ES-I3 (cell line): ENCODE measurements around the gene AQP3.

ENCODE experiments used
- H3K36me3 ChIP-seq: 2 replicates; pipeline ENCODE4 v1.6.1; 2013; ENCODE audit warnings: mild to moderate bottlenecking, low read length, control low read depth, moderate library complexity; ENCODE audit not compliant: insufficient read depth
- H3K4me1 ChIP-seq: 2 replicates; pipeline ENCODE4 v1.6.1; 2013; ENCODE audit warnings: mild to moderate bottlenecking, control low read depth, low read length; ENCODE audit not compliant: insufficient read depth
- H3K9ac ChIP-seq: 2 replicates; pipeline ENCODE4 v1.6.1; 2013; ENCODE audit warnings: low read depth, mild to moderate bottlenecking, low read length, moderate library complexity
- H3K9me3 ChIP-seq: 2 replicates; pipeline ENCODE4 v1.6.1; 2013; ENCODE audit warnings: mild to moderate bottlenecking, low read length, moderate library complexity; ENCODE audit not compliant: control insufficient read depth, insufficient read depth

The AQP3 gene

GRCh38 chr9:33440609-33441008 lies 6.8 kb downstream of the AQP3 start:
- no peaks in the 10 kb centered on the region for H3K9me3 ChIP-seq
- H3K36me3 ChIP-seq: no peaks in the 10 kb centered on the region
- no peak overlapping the region for H3K9ac ChIP-seq
- H3K4me1 ChIP-seq: peaks cover 23% of the 10 kb centered on the region; the same call in 1 of the 2 replicates

GRCh38 chr9:33440204-33440603 lies 7.2 kb downstream of the AQP3 start:
- no peaks in the 10 kb centered on the region for H3K9me3 ChIP-seq
- H3K36me3 ChIP-seq: no peaks in the 10 kb centered on the region
- H3K9ac ChIP-seq: no peak overlapping the region
- H3K4me1 ChIP-seq: peaks cover 22% of the 10 kb centered on the region; the same call in 1 of the 2 replicates

DNA sequence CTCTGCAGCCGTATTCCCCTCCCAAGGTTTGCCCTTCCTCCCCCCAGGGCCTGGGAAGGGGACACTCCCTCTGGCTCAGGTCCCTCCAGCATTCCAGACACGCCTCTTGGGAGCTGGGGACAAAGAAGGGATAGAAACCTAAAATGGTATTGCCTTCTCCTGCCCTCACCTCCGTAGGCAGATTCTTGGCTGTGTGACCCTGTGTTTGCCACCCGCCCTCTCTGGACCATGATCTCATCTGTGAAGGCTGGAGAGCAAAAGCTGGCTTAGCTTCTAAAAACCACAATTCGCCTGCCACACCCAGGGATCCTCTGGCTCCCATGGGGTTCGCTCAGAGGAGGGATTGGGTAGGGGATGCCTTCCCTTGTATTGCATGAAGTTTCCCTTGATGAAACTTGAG lies 7.7 kb downstream of the AQP3 start:
- no peaks in the 10 kb centered on the region for H3K36me3 ChIP-seq
- no peaks in the 10 kb centered on the region for H3K9me3 ChIP-seq
- no peak overlapping the region for H3K9ac ChIP-seq
- H3K4me1 ChIP-seq: peaks cover 22% of the 10 kb centered on the region; the same call in 1 of the 2 replicates

DNA sequence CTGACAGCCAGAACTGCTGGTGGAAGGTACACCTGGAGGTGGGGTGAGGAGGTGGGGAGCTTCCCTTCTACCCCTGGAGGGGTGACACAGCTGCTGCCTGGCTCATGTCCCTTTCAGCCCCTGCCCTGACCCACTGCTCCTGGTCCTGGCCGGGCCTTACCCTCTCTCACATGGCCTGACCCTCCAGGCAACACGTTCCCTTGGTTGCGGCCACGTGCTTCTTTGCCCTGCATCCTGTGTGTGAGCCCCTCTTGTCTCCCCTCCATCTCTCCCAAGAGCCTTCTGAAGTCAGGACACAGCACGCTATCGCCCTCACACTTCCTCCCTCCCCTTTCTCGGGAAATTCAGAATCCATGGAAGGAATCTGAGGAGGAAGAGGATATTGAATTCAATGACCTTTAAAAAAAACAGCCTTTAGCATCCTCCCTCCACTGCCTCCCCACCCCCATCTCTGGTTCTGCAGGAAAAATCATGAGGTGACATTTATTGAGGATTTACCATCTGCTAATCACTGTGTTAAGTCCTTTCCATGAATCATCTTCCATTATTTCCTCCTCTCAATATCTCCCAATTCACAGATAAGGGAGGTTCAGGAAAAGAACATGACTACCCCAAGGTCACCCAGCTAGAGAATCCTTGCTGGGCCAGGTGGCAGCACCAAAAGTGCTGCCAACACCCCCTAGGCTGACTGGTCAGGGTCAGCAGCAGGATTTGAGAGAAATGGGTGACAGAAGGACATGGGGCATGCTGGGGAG lies 8.3 kb downstream of the AQP3 start:
- Histone ChIP-seq H3K9ac (no peak overlapping the region), H3K9me3 (no peaks in the 10 kb centered on the region), H3K4me1 (peaks cover 22% of the 10 kb centered on the region; the same call in 1 of the 2 replicates), H3K36me3 (no peaks in the 10 kb centered on the region)

- no peaks in the 10 kb centered on the region for H3K36me3 ChIP-seq
- no peak overlapping the region for H3K9ac ChIP-seq
- H3K4me1 ChIP-seq: peaks cover 15% of the 10 kb centered on the region; the same call in 1 of the 2 replicates
- no peaks in the 10 kb centered on the region for H3K9me3 ChIP-seq
Measured at GRCh38 chr9:33437898-33438297, 9.5 kb downstream of the AQP3 start.

- Histone ChIP-seq H3K36me3 (no peaks in the 10 kb centered on the region), H3K9me3 (no peaks in the 10 kb centered on the region), H3K9ac (no peak overlapping the region), H3K4me1 (peaks cover 15% of the 10 kb centered on the region; the same call in 1 of the 2 replicates)
Measured at GRCh38 chr9:33437205-33437604, 10.2 kb downstream of the AQP3 start.

DNA sequence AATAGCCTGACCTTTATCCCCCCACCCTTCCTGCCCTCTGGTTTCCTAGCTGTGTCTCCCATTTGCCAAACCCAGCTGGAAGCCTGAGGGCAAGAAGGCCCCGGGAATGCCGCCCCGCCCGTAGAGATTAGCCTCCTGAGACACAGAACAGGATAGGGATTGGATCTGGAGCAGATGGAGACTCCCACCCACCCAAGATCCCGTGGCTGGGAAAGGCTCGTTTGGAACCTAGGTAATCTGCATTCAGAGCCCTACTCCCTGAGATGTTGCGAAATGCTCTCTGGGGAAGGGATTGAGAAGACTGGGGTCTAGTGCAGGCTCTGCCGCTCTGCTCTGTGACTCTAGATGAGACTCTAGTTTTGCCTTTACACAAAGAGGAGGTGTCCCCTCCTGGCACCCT lies 10.9 kb downstream of the AQP3 start:
- Histone ChIP-seq H3K9me3 (no peaks in the 10 kb centered on the region), H3K9ac (no peak overlapping the region), H3K36me3 (no peaks in the 10 kb centered on the region), H3K4me1 (peaks cover 15% of the 10 kb centered on the region; the same call in 1 of the 2 replicates)

DNA sequence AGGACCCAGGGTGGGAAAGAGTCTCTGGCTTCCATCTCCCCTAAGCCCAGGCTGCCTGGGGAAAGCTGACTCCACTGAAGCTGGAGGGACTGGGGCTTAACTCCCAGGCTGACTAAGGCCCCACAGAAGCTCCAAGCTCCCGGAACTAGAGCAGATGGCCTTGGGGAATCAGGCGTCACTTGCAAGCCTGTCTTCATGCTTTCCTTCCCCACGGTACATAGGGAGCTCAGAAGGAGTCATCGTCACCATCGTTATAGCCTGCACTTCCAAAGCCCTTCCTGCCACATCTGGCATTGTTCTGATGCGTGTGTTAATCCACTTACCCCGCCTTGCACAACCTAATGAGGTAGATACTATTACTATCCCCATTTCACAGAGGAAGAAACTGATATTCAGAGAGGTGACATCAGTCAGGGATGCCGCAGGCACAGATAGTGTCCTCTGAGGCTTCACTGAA lies 11.5 kb downstream of the AQP3 start:
- Histone ChIP-seq H3K9ac (no peak overlapping the region), H3K4me1 (peaks cover 15% of the 10 kb centered on the region; the same call in 1 of the 2 replicates), H3K36me3 (no peaks in the 10 kb centered on the region), H3K9me3 (no peaks in the 10 kb centered on the region)

DNA sequence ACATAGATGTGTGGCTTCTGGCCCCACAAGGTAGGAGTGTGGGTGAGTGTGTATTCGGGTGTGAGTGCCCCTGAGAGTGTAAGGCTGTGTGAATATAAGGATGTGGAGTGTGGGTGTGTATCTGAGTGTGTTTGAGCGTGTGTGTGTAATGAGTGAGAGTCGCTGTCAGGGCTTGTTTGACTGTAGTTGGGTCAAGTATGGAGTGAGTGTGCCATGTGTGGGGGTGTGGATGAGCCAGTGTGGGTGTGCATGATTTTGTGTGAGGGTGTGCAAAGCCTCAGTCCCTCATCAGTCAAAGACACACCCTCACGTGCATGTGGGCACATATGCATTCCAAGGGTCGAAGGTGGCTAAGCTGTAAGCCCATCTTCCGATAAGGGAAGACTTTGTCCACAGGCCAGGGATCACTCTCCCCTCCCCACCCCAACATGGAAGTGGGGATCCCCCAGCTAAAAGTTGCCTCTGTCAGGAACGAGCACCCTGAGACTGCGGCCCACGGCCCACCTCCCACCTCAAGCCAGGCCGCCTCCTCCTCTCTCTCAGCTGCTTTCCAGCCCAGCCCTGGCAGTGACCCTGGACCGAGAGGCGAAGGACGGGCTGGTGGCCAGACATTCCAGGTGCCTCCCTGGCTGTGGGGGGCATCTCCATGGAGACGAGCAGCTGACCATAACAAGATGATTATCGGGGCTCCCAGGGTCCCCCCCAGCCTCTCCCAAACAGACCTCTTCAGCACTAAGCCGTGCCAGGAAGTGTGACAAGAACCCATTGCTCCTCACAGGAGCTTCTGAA lies 12.9 kb downstream of the AQP3 start:
- no peaks in the 10 kb centered on the region for H3K9me3 ChIP-seq
- no peak overlapping the region for H3K9ac ChIP-seq
- H3K4me1 ChIP-seq: peaks cover 15% of the 10 kb centered on the region; the same call in 1 of the 2 replicates
- no peaks in the 10 kb centered on the region for H3K36me3 ChIP-seq

- H3K36me3 ChIP-seq: no peaks in the 10 kb centered on the region
- no peak overlapping the region for H3K9ac ChIP-seq
- no peaks in the 10 kb centered on the region for H3K9me3 ChIP-seq
- peaks cover 15% of the 10 kb centered on the region; the same call in 1 of the 2 replicates for H3K4me1 ChIP-seq
Measured at GRCh38 chr9:33433871-33434270, 13.5 kb downstream of the AQP3 start.

DNA sequence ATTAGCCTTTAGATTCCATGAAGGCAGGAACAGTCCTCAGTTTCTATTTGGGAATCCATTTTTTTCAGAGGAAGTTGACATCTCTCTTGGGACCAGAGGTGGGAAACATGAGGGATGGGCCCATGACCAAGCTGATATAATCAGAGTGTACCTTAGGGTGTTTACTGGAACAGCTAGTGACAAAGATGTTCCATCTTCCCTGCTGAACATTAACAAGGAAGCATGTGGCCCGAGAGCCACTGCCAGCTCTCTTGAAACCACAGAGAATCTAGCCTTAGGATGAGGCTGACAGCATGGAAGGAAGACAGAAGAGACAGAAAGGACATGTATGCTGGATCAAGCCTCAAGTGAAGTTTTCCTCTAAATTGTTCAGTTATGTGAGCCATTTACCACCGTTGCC lies 16.0 kb downstream of the AQP3 start:
- no peaks in the 10 kb centered on the region for H3K36me3 ChIP-seq
- no peak overlapping the region for H3K9ac ChIP-seq
- H3K9me3 ChIP-seq: no peaks in the 10 kb centered on the region
- H3K4me1 ChIP-seq: peaks cover 7% of the 10 kb centered on the region; the same call in 1 of the 2 replicates

DNA sequence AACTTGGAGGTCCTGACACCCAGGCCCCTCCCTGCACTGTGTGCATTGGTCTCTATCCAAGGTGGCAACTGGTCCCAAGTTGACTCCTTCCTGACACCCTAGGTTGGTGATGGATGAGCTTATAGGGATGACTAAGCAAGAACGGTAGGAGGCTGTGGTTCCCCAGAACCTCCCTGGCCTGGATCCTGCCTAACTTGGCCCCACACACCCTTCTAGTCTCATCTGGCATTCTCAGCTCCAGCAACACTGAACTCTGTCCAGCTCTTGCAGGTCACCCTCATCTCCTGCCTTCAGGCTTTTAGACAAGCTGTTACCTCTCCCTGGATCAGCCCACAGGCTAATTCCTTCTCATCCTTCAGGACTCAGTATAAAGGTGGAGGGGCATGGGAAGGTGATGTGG lies 16.5 kb downstream of the AQP3 start:
- Histone ChIP-seq H3K9me3 (no peaks in the 10 kb centered on the region), H3K36me3 (no peaks in the 10 kb centered on the region), H3K4me1 (peaks cover 3% of the 10 kb centered on the region; the same call in 1 of the 2 replicates), H3K9ac (no peak overlapping the region)

GRCh38 chr9:33429256-33429985 lies 18.0 kb downstream of the AQP3 start:
- Histone ChIP-seq H3K36me3 (no peaks in the 10 kb centered on the region), H3K9ac (no peak overlapping the region), H3K9me3 (no peaks in the 10 kb centered on the region), H3K4me1 (no peaks in the 10 kb centered on the region)

- Histone ChIP-seq H3K4me1 (no peaks in the 10 kb centered on the region), H3K36me3 (no peaks in the 10 kb centered on the region), H3K9me3 (no peaks in the 10 kb centered on the region), H3K9ac (no peak overlapping the region)
Measured at GRCh38 chr9:33426843-33427293, 20.5 kb downstream of the AQP3 start.
